Activated CD4-positive, alpha-beta T cell treated with anti-CD3 and anti-CD28 coated beads for 36 hours (primary cell): Measurements from ENCODE around the gene SPOPL. TPM values are rescaled to one million over a fixed set of nuclear protein-coding genes. Genes with fewer than 3 reads are reported as not detected.

ENCODE experiments used
- ATAC-seq: fragments of 200-7000 bp; cut with Tn5 transposase; one replicate; pipeline ENCODE4 v1.10.0; 2021; ENCODE audit warnings: mild to moderate bottlenecking, moderate library complexity
- CTCF ChIA-PET: fragments of 350-600 bp; sonication (Branson Sonifier 250); formaldehyde crosslinking; loops from one replicate; lab custom pipeline; 2021; ENCODE audit warnings: antibody characterized with exemption; lab: Charles Lee
- POLR2A ChIA-PET: fragments of 350-600 bp; sonication (Branson Sonifier 250); formaldehyde crosslinking; loops from one replicate; lab custom pipeline; 2021; ENCODE audit warnings: antibody characterized with exemption, inconsistent platforms; lab: Charles Lee
- DNase-seq: peaks from one replicate; pipeline ENCODE4 v3.0.0-alpha.2; 2020
- H3K27ac Mint-ChIP-seq: one replicate; pipeline ENCODE4 v1.8.0; 2021; ENCODE audit warnings: mixed read lengths
- H3K27me3 Mint-ChIP-seq: one replicate; pipeline ENCODE4 v1.8.0; 2021; ENCODE audit warnings: mixed read lengths
- H3K36me3 Mint-ChIP-seq: one replicate; pipeline ENCODE4 v1.8.0; 2021; ENCODE audit warnings: low read depth, mixed read lengths
- H3K4me1 Mint-ChIP-seq: one replicate; pipeline ENCODE4 v1.8.0; 2021; ENCODE audit warnings: mixed read lengths
- H3K4me3 Mint-ChIP-seq: one replicate; pipeline ENCODE4 v1.8.0; 2021; ENCODE audit warnings: mild to moderate bottlenecking, moderate library complexity, mixed read lengths
- H3K9me3 Mint-ChIP-seq: one replicate; pipeline ENCODE4 v1.8.0; 2021; ENCODE audit warnings: low read depth, mixed read lengths
- intact Hi-C, 2 experiments: fragments of 100-400 bp; cut with DNase I in 1 of 2; cut with micrococcal nuclease in 1 of 2; formaldehyde crosslinking; loops; one replicate each; pipeline versions ENCODE4 v1.14.2 to v1.15.1; 2022 to 2024; cut with DNase I, micrococcal nuclease
- total RNA-seq, 2 experiments: library from RNA; stranded (reverse); gene quantifications; one replicate each; pipeline ENCODE4 v1.2.3, GENCODE V29; 2021

Gene SPOPL
- total RNA-seq, 2 experiments from 2014 or later = 9.4 to 10.8 TPM

GRCh38 chr2:138495384-138495783, 6.2 kb upstream of the SPOPL start:
- DNase-seq = no peak
- no peak overlapping the region for H3K27ac Mint-ChIP-seq
- H3K27me3 Mint-ChIP-seq = no peaks in the 10 kb centered on the region
- intact Hi-C loops = no loop called here
- POLR2A ChIA-PET = no interaction called here
- H3K4me3 Mint-ChIP-seq = no peak overlapping the region
- H3K36me3 Mint-ChIP-seq = peaks cover 8% of the 10 kb centered on the region
- no peak for ATAC-seq
- no peaks in the 10 kb centered on the region for H3K4me1 Mint-ChIP-seq
- no peaks in the 10 kb centered on the region for H3K9me3 Mint-ChIP-seq
- CTCF ChIA-PET = interaction anchor here (0.6 kb wide), 1 partner anchor 14 kb away, joined by 3 read pairs; no protein-coding TSS in a partner anchor

DNA sequence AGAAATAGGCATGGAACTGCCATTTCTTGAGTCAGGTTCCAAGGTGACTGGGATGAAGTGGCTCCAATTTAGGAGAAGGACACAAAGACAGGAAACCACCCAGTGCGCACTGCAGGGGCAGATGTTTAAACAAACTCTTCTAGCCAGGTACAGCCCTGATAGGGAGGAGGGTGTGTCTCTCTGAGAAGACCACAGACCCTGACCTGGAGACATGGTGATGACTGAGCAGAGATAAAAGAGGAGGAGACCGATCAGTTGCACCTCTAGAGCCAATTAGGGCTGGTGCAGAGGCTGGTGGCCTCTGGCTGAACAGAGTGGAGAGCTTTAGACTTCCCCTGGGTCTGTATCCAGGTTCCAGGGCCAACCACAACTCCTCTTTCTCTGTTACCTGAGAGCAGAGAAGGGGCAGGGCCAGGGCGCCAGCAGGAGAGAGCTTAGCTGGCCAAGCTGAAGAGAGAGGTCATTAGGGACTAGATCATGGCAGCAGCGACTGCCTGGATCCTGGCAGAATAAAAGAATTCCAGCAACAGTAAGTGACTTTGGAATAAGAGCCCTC, 5.4 kb upstream of the SPOPL start:
- Mint-ChIP-seq H3K27ac (no peak overlapping the region), H3K4me3 (no peak overlapping the region), H3K27me3 (no peaks in the 10 kb centered on the region), H3K4me1 (peaks cover 4% of the 10 kb centered on the region), H3K36me3 (peaks cover 8% of the 10 kb centered on the region), H3K9me3 (no peaks in the 10 kb centered on the region)
- ATAC-seq (no peak), DNase-seq (no peak)
- intact Hi-C loops = no loop called here
- ChIA-PET POLR2A (no interaction called here), CTCF (no interaction called here)

DNA sequence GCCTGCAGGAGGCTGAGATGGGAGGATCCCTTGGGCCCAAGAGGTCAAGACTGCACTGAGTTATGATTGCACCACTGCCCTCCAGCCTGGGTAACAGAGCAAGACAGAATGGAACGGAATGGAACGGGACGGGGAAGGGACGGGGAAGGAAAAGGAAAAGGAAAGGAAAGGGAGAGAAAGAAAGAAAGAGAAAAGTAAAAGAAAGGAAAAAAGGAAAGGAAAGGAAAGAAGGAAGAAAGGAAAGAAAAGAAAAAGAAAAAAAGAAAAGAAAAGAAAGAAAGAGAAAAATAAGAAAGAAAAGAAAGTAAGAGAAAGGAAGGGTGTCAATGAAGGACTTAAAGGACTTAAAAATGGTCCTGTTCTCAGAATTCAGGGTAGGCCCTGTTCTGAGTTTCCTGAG, 4.3 kb upstream of the SPOPL start:
- intact Hi-C loops = no loop called here
- CTCF ChIA-PET = no interaction called here
- POLR2A ChIA-PET = no interaction called here

GRCh38 chr2:138499684-138500083, 1.9 kb upstream of the SPOPL start:
- peaks cover 2% of the 10 kb centered on the region for H3K36me3 Mint-ChIP-seq
- no peak for ATAC-seq
- POLR2A ChIA-PET = no interaction called here
- H3K4me1 Mint-ChIP-seq = peaks cover 23% of the 10 kb centered on the region
- no peak for DNase-seq
- H3K27ac Mint-ChIP-seq = no peak overlapping the region
- H3K27me3 Mint-ChIP-seq = no peaks in the 10 kb centered on the region
- H3K9me3 Mint-ChIP-seq = no peaks in the 10 kb centered on the region
- CTCF ChIA-PET = no interaction called here
- intact Hi-C loops = no loop called here
- peak overlapping the region; percentile 97 for H3K4me3 Mint-ChIP-seq

More for the DNA sequence above, 4.3 kb upstream of the SPOPL start:
- Mint-ChIP-seq H3K4me3 (no peak overlapping the region), H3K27ac (no peak overlapping the region), H3K27me3 (no peaks in the 10 kb centered on the region), H3K9me3 (no peaks in the 10 kb centered on the region), H3K36me3 (peaks cover 5% of the 10 kb centered on the region), H3K4me1 (peaks cover 6% of the 10 kb centered on the region)
- ATAC-seq = no peak
- DNase-seq = no peak

GRCh38 chr2:138500592-138501424, 762 bp upstream of the SPOPL start:
- intact Hi-C loops = no loop called here
- no peak for ATAC-seq

DNA sequence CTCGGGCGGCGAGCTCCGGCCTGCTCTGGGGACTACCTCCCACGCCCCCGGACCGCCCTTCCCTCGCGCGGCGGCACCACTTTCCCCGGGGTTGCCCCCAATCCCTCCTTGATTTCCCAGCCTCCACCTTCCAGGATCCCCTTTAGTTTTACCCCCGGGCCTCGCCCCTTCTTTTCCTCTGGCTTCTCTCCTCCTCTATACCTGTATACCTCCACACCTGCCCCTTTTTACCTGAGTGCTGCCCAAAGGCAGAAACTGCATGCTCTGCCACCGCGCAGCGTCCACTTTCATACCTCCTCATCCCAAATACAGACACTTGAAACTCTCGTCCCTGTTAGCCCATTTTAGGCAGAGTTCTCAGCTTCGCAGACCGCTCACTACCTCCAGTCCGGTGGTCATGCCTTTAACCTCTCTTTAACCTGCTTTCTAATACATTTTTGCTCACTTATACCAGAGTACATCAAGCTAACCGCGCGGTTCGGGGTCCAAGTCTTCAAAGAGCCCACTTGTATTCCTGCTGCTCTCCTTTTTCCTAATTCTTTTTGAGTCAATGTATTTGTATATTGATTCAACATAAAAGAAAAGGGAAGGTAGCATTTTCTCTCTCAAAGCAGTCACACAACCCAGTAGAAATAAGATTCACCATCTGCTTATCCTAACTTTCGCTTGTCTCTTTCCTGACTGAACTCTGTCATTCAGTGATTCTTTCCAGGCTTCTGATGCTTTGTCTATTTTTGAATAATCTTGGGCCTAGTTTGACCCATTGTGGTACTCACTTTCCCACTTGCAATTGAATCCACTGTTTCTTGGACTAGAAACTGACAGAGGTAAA, 901 bp downstream of the SPOPL start:
- ATAC-seq (no peak), DNase-seq (no peak)
- intact Hi-C loops = loop anchor here (1.0 kb wide), 2 partner anchors 47 to 72 kb away; no protein-coding TSS in a partner anchor
- H3K4me1 Mint-ChIP-seq = peaks cover 40% of the 10 kb centered on the region
- H3K27ac Mint-ChIP-seq = peak overlapping the region; percentile 96
- CTCF ChIA-PET = interaction anchor here (0.6 to 1.1 kb wide), 3 partner anchors 13 to 98 kb away, joined by 3 read pairs; no protein-coding TSS in a partner anchor
- POLR2A ChIA-PET = interaction anchor here (2.1 kb wide), 1 partner anchor 13 kb away, joined by 7 read pairs; no protein-coding TSS in a partner anchor
- peak overlapping the region; percentile 97 for H3K4me3 Mint-ChIP-seq
- H3K27me3 Mint-ChIP-seq = no peaks in the 10 kb centered on the region
- H3K9me3 Mint-ChIP-seq = no peaks in the 10 kb centered on the region
- H3K36me3 Mint-ChIP-seq = peaks cover 8% of the 10 kb centered on the region

More at GRCh38 chr2:138500592-138501424, 762 bp upstream of the SPOPL start:
- peak overlapping the region; percentile 80 for H3K27ac Mint-ChIP-seq
- H3K4me3 Mint-ChIP-seq = peak overlapping the region; percentile 97
- H3K4me1 Mint-ChIP-seq = peaks cover 27% of the 10 kb centered on the region
- ChIA-PET POLR2A (interaction anchor here (0.6 kb wide), 1 partner anchor 168 kb away, joined by 3 read pairs; no protein-coding TSS in a partner anchor), CTCF (no interaction called here)
- H3K27me3 Mint-ChIP-seq = no peaks in the 10 kb centered on the region
- peaks cover 4% of the 10 kb centered on the region for H3K36me3 Mint-ChIP-seq
- H3K9me3 Mint-ChIP-seq = no peaks in the 10 kb centered on the region
- DNase-seq = peak; percentile 7

DNA sequence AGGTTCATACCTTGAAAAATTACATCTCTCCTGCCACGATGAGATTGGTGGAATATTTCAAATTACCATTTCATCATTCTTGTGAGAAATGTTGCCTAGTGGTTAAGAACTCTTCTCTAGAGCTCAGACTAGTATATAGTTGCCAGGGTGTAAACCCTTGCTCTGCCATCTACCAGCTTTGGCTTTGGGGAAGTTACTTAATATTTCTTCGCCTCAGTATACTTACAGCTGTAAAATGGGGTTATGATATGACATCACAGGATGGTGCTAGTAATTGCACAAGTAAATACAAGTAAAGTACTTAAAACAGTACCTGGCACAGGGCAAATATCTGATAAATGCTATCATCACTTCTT, 1.5 kb downstream of the SPOPL start:
- Mint-ChIP-seq H3K4me1 (peaks cover 40% of the 10 kb centered on the region), H3K4me3 (peak overlapping the region; percentile 97), H3K9me3 (no peaks in the 10 kb centered on the region), H3K27me3 (no peaks in the 10 kb centered on the region), H3K36me3 (peaks cover 8% of the 10 kb centered on the region), H3K27ac (peak overlapping the region; percentile 96)
- DNase-seq = peak; percentile 10
- CTCF ChIA-PET = interaction anchor here (1.1 kb wide), 2 partner anchors 12 to 28 kb away, joined by 3 read pairs; no protein-coding TSS in a partner anchor
- POLR2A ChIA-PET = interaction anchor here (0.6 to 2.1 kb wide), 3 partner anchors 13 to 184 kb away, joined by 3 to 7 read pairs (median 4); no protein-coding TSS in a partner anchor
- peak; percentile 69 for ATAC-seq
- intact Hi-C loops = loop anchor here (1.0 kb wide), 2 partner anchors 46 to 73 kb away; no protein-coding TSS in a partner anchor

DNA sequence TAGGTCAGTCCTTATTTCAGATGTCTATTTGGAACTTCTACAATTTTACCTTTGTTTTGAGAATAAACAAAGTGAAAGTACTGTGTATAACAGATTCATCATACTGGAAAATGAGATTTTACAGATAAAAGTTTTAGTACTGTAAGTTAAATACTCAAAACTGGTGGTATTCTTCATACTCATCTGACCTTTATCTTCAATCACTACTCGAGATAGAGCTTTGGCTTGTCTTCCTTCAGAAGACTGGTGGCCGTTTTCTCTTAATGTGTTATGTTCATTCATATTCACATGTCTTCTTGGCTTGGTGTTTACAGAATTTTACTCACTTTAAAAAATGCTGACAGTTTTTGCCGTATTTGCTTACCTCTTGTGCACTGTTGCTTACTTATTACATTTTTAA, 2.1 kb downstream of the SPOPL start:
- peak; percentile 42 for ATAC-seq
- peaks cover 40% of the 10 kb centered on the region for H3K4me1 Mint-ChIP-seq
- peak overlapping the region; percentile 97 for H3K4me3 Mint-ChIP-seq
- no peaks in the 10 kb centered on the region for H3K27me3 Mint-ChIP-seq
- intact Hi-C loops = loop anchor here (1.0 kb wide), 2 partner anchors 46 to 73 kb away; no protein-coding TSS in a partner anchor
- ChIA-PET CTCF (interaction anchor here (1.1 kb wide), 2 partner anchors 12 to 27 kb away, joined by 3 read pairs; no protein-coding TSS in a partner anchor), POLR2A (interaction anchor here (0.6 to 2.1 kb wide), 3 partner anchors 12 to 185 kb away, joined by 3 to 7 read pairs (median 4); no protein-coding TSS in a partner anchor)
- no peak for DNase-seq
- peaks cover 8% of the 10 kb centered on the region for H3K36me3 Mint-ChIP-seq
- no peaks in the 10 kb centered on the region for H3K9me3 Mint-ChIP-seq
- H3K27ac Mint-ChIP-seq = peak overlapping the region; percentile 96

DNA sequence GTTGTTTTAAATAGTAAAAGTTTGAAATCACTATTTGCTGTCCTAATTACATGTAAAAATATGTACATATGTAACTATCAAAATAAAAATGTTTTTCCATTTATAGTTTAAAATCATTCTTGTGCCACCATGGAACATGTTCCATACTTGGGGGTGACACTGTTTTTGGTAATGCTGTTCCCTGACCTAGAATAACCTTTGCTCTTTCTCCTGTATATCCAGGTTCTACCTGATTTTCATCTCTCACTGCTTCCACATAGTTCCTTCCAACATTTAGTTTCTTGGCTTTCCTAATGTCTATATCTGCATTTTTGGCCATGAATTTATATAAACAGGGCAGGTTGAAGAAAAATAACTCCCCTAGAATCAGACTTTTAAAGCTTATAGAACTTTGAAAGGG, 2.5 kb downstream of the SPOPL start:
- peak overlapping the region; percentile 97 for H3K4me3 Mint-ChIP-seq
- peak overlapping the region; percentile 66 for H3K27ac Mint-ChIP-seq
- no peak for ATAC-seq
- POLR2A ChIA-PET = interaction anchor here (0.9 to 2.1 kb wide), 2 partner anchors 12 to 15 kb away, joined by 3 to 7 read pairs; no protein-coding TSS in a partner anchor
- no peak for DNase-seq
- peaks cover 8% of the 10 kb centered on the region for H3K36me3 Mint-ChIP-seq
- CTCF ChIA-PET = no interaction called here
- peaks cover 40% of the 10 kb centered on the region for H3K4me1 Mint-ChIP-seq
- intact Hi-C loops = no loop called here
- no peaks in the 10 kb centered on the region for H3K27me3 Mint-ChIP-seq
- no peaks in the 10 kb centered on the region for H3K9me3 Mint-ChIP-seq

DNA sequence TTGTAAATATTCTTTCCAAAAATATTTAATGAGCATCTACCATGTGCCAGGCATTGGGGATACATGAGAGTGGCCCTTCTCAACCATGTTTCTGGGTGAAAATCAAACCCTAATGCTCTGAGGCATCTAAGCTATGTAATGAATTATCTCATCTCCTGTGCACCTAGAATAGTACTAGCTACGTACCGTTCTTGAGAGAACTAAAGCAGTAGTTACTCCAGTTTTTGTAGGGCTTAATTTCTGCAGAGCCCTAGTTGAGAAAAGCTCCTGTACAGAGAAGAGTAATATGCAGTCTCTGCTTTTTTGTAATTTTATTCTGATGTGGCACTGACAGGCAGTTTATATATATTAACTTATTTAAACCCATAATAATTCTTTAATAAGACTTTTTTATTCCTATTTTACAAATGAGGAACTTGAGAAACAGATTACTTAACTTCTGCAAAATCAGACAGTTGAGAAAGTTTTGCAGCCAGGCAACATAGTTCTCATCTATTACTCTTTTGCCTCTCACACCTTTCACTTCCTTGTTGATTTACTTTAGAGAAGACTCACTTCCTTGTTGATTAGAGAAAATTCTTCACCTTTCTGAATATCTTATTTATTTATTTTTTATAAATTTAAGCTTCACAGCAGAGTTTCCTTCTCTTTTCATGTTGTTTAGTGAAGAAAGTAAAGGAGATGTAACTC, 3.1 kb downstream of the SPOPL start:
- Mint-ChIP-seq H3K27me3 (no peaks in the 10 kb centered on the region), H3K9me3 (peaks cover 3% of the 10 kb centered on the region), H3K36me3 (peaks cover 11% of the 10 kb centered on the region), H3K4me3 (peak overlapping the region; percentile 97), H3K4me1 (peaks cover 44% of the 10 kb centered on the region), H3K27ac (no peak overlapping the region)
- intact Hi-C loops = no loop called here
- DNase-seq = no peak
- ATAC-seq = no peak
- ChIA-PET POLR2A (no interaction called here), CTCF (no interaction called here)
